Ishikawa (cell line): ENCODE data around the gene ARHGEF6.

Experiments
- EP300 ChIP-seq: IDR thresholded peaks from 2 replicates; pipeline ENCODE4 v1.6.1; 2012; ENCODE audit warnings: borderline replicate concordance
- RAD21 ChIP-seq: IDR thresholded peaks from 2 replicates; pipeline ENCODE4 v1.6.1; 2012; ENCODE audit warnings: low read depth

DNA sequence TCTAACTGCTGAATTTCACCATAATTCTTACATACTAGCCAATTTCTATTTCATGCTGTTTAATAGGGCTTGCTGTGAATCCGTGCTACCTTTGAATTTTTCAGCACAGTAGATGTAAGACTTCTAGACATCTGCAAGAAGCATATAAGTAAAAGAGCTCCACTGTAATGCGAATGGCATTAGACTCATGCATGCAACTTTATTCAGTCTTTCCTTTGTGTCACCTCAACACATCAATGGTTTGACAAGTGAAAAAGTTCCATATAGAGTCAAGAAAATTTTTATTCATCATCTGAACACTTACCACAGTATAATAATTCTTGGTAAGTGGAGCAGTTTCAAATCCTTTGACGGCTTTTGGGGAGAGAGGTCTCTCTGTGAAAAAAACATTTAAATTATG lies 48.9 kb downstream of the ARHGEF6 start:
- no peak for TF ChIP-seq RAD21
- TF ChIP-seq EP300: no peak
